Muscle layer of colon (tissue), 2 donors: ENCODE data around the gene CSF2RB.

Experiments used
- H3K27ac ChIP-seq: one replicate; pipeline ENCODE4 v1.7.0; 2013; ENCODE audit warnings: low read depth, mild to moderate bottlenecking, low read length, moderate library complexity
- H3K27me3 ChIP-seq, 2 donors: one replicate each; pipeline ENCODE4 v1.7.0; 2013; ENCODE audit warnings: low read length in 2 of 2, mild to moderate bottlenecking in 2 of 2; ENCODE audit not compliant: insufficient read depth in 2 of 2, control insufficient read depth in 1 of 2
- H3K36me3 ChIP-seq: one replicate; pipeline ENCODE4 v1.7.0; 2013; ENCODE audit warnings: mild to moderate bottlenecking, low read length; ENCODE audit not compliant: insufficient read depth
- H3K4me1 ChIP-seq: one replicate; pipeline ENCODE4 v1.7.0; 2013; ENCODE audit warnings: mild to moderate bottlenecking, low read length; ENCODE audit not compliant: insufficient read depth
- H3K4me3 ChIP-seq, 2 donors: one replicate each; pipeline ENCODE4 v1.7.0; 2013; ENCODE audit warnings: low read length in 2 of 2, low read depth in 1 of 2, mild to moderate bottlenecking in 1 of 2, moderate library complexity in 1 of 2
- H3K9ac ChIP-seq: one replicate; pipeline ENCODE4 v1.7.0; 2013; ENCODE audit warnings: low read length
- H3K9me3 ChIP-seq: one replicate; pipeline ENCODE4 v1.7.0; 2013; ENCODE audit warnings: mild to moderate bottlenecking, low read length
- donor health status: abdominal sarcoma.
- donor health status: Adenocarcinoma of cecum.

Gene CSF2RB

DNA sequence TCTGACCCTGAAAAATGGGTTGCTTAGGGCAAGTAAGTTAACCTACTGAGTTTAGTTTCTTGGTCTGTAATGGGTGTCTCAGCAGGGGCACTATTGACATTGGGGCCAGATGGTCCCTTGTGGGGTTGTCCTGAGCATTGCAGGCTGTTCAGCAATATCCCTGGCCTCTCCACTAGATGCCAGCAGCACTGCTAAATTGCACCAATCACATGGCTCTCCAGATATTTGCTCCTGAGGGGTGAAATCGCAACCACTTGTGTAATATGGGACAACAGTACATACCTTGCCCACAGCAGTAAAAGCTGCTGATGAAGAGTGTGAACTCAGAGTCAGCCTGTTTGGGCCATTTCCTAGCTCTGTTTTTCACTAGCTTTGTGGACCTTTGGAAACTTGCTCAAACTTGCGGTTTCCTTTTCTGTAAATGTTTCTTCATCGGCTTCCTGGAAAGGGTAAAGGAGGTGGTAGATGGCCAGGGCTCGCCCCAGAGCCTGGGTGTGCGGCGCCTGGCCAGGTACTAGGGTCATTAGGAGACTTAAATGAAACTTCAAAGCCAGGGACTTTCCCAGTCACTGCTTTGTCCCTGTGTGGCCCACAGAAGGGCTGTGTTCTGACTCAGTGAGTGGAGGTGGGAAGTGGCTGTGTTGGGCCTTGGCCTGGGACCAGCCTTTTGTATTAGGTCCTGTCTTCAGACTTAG, 39.7 kb upstream of the CSF2RB start:
- H3K4me1 ChIP-seq: peaks cover 7% of the 10 kb centered on the region
- H3K36me3 ChIP-seq: no peaks in the 10 kb centered on the region
- no peak overlapping the region for H3K9ac ChIP-seq
- no peaks in the 10 kb centered on the region for H3K9me3 ChIP-seq
- H3K27me3 ChIP-seq: peaks cover 0 to 8% of the 10 kb centered on the region in 2 donors
- no peak overlapping the region for H3K27ac ChIP-seq
- no peak overlapping the region for H3K4me3 ChIP-seq

GRCh38 chr22:36874309-36874696, 39.1 kb upstream of the CSF2RB start:
- Histone ChIP-seq H3K9me3 (no peaks in the 10 kb centered on the region), H3K36me3 (no peaks in the 10 kb centered on the region), H3K27ac (no peak overlapping the region), H3K27me3 (peaks cover 0 to 4% of the 10 kb centered on the region in 2 donors), H3K4me1 (peaks cover 7% of the 10 kb centered on the region), H3K4me3 (no peak overlapping the region), H3K9ac (no peak overlapping the region)

- Histone ChIP-seq H3K27ac (no peak overlapping the region), H3K27me3 (no peaks in the 10 kb centered on the region), H3K4me1 (peaks cover 7% of the 10 kb centered on the region), H3K9me3 (no peaks in the 10 kb centered on the region), H3K9ac (no peak overlapping the region), H3K4me3 (no peak overlapping the region), H3K36me3 (no peaks in the 10 kb centered on the region)
Measured at GRCh38 chr22:36874736-36875135, 38.7 kb upstream of the CSF2RB start.

DNA sequence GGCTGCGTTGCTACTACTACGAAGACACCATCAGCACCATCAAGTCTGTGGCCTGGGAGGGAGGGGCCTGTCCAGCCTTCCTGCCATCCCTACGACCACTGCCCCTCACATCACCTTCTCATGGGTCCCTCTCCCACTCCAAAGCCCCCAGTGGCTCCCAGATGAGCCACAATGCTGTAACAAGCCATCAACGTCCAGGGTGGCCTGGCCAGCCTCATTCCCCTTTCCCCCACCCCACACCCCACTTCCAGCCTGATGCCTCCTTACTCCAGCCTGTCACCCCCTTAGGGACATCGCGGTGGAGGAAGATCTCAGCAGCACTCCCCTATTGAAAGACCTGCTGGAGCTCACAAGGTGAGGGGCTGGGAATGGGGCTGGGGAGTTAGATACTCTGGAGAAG, 37.7 kb upstream of the CSF2RB start:
- Histone ChIP-seq H3K9ac (no peak overlapping the region), H3K4me3 (no peak overlapping the region), H3K27ac (no peak overlapping the region), H3K9me3 (no peaks in the 10 kb centered on the region), H3K36me3 (no peaks in the 10 kb centered on the region), H3K27me3 (no peaks in the 10 kb centered on the region), H3K4me1 (peaks cover 7% of the 10 kb centered on the region)

- H3K4me1 ChIP-seq: no peaks in the 10 kb centered on the region
- H3K36me3 ChIP-seq: no peaks in the 10 kb centered on the region
- no peak overlapping the region for H3K4me3 ChIP-seq
- H3K27ac ChIP-seq: no peak overlapping the region
- no peak overlapping the region for H3K9ac ChIP-seq
- no peaks in the 10 kb centered on the region for H3K27me3 ChIP-seq
- H3K9me3 ChIP-seq: no peaks in the 10 kb centered on the region
Measured at GRCh38 chr22:36879775-36880174, 33.7 kb upstream of the CSF2RB start.

DNA sequence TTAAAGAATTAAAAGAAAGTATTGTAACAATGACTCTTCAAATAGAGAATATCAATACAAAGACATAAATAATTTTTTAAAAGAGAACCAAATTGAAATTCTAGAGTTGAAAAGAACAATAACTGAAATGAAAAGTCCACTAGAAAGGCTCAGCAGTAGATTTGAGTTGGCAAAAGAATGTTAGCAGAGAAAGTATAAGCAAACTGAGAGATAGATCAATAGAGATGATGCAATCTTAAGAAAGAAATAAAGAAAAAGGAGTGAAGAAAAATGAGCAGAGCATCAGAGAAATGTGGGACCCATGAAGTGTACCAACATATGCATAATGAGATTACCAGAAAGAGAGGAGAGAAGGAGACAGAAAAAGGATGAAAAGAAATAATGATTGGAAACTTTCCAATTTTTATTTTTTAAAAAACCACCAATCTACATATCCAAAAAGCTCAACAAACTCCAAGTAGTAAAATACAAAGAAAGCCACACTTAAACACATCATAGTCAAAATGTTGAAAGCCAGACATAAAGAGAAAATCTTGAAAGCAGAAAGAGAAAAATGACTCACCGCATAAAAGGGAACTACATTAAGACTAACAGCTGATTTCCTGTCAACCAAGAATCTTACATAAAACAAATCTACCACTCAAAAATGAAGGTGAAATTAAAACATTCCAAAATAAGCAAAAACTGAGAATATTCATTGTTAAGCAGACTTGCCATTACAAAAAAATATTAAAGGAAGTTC, 31.8 kb upstream of the CSF2RB start:
- no peaks in the 10 kb centered on the region for H3K9me3 ChIP-seq
- no peak overlapping the region for H3K4me3 ChIP-seq
- no peak overlapping the region for H3K27ac ChIP-seq
- no peaks in the 10 kb centered on the region for H3K36me3 ChIP-seq
- H3K9ac ChIP-seq: no peak overlapping the region
- no peaks in the 10 kb centered on the region for H3K4me1 ChIP-seq
- H3K27me3 ChIP-seq: no peaks in the 10 kb centered on the region

DNA sequence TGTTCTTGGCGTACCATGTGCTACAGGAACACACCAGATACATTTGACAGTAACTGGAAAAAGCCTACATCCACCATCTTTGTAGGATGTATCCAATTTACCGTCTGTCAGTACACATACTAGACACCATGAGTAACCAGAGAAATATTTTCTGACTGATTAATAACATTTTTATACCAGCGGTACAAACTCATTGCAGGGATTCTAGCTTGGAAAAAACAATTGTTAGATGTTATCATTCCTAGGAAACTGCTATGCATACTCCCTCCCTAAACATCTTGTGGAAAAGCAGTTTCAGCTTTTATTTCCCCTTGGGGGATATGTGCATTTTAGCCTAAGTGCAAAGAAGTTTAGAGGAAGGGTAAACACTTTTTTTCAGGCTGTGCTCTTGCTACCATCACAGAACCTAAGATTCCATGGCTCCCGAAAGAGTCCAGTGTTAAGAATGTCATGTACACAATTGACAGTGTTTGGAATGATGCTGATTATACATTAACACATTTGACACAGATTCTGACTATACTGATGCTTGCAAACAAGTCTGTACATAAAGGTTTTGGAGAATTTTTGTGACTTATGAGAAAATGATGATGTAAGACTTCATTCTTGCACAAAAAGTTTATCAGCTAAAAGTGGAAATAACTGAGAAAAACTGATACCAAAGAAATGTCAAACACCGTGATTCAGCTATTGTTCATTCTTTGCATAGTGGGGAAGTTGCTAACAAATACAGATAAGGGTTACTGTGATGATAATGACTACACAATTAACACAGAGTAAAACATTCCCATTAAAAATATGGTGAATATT, 28.9 kb upstream of the CSF2RB start:
- Histone ChIP-seq H3K36me3 (no peaks in the 10 kb centered on the region), H3K27me3 (no peaks in the 10 kb centered on the region), H3K4me3 (no peak overlapping the region), H3K27ac (no peak overlapping the region), H3K9ac (no peak overlapping the region), H3K4me1 (no peaks in the 10 kb centered on the region), H3K9me3 (no peaks in the 10 kb centered on the region)

DNA sequence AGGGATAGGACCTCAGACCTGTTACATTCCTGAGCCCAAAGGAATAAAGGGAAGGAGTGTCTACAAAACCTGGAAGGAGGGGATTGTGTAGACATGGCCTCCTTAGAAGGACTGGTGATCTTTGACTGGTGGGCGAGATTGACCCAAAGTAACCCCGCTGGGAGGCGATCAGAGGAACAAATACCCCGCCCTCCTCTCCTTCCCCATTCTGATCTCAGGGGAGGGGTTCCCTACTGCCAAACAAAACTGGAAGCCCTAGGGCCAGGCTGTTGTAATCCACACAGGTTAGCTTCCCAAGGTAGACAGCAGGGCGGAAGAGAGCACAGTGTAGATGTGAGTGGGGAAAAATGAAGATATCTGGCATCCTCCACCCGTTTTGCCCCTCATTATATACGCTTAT, 28.0 kb upstream of the CSF2RB start:
- Histone ChIP-seq H3K36me3 (no peaks in the 10 kb centered on the region), H3K9me3 (no peaks in the 10 kb centered on the region), H3K4me1 (no peaks in the 10 kb centered on the region), H3K4me3 (no peak overlapping the region), H3K9ac (no peak overlapping the region), H3K27ac (no peak overlapping the region), H3K27me3 (no peaks in the 10 kb centered on the region)

DNA sequence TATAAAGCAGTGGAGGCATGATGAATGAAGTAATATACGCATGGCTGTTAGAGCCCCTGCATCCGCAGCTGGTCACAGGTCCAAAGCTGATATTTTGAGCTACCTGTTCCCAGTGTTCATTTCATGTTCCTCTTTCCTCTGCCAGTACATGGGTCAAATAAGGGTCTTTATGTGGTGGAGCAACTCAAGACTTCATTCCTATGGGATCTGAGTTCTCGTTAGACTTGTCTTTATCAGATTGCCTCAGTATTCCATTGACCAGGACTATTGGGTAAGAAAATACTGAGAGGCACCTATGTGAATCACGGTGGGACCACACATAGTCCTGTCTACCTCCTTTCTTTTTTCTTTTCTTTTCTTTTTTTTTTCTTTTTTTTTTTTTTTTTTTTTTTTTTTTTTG, 27.4 kb upstream of the CSF2RB start:
- no peak overlapping the region for H3K9ac ChIP-seq
- H3K36me3 ChIP-seq: no peaks in the 10 kb centered on the region
- H3K27me3 ChIP-seq: no peaks in the 10 kb centered on the region

GRCh38 chr22:36887162-36887561, 26.3 kb upstream of the CSF2RB start:
- Histone ChIP-seq H3K9me3 (no peaks in the 10 kb centered on the region), H3K4me3 (no peak overlapping the region), H3K9ac (no peak overlapping the region), H3K4me1 (no peaks in the 10 kb centered on the region), H3K27me3 (no peaks in the 10 kb centered on the region), H3K27ac (no peak overlapping the region), H3K36me3 (no peaks in the 10 kb centered on the region)

More for the DNA sequence above, 27.4 kb upstream of the CSF2RB start:
- no peaks in the 10 kb centered on the region for H3K4me1 ChIP-seq
- H3K27ac ChIP-seq: no peak overlapping the region
- H3K9me3 ChIP-seq: no peaks in the 10 kb centered on the region
- no peak overlapping the region for H3K4me3 ChIP-seq

DNA sequence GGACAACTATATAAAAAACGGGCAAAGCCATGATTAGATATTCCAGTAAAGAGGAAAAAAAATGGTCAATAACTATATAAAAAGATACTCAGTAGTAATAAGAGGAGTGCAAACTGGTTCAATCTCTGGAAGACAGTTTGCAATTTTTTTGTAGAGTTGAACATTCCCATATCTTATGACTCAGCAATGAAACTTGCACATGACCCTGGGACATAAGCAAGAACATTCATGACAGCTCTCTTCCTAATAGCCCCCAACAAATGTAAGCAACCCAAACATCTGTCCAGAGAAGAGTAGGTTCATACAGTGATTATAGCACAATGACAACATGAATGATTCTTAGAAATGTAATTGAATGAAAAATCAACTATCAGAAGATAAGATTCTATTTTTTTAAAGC, 21.8 kb upstream of the CSF2RB start:
- Histone ChIP-seq H3K27ac (no peak overlapping the region), H3K36me3 (no peaks in the 10 kb centered on the region), H3K4me3 (no peak overlapping the region), H3K9me3 (no peaks in the 10 kb centered on the region), H3K9ac (no peak overlapping the region), H3K27me3 (no peaks in the 10 kb centered on the region), H3K4me1 (no peaks in the 10 kb centered on the region)
